Common myeloid progenitor, CD34-positive (primary cell): ENCODE results near the gene B3GNT4.
A peak's percentile ranks its signal among the peaks of the same experiment; 100 is the strongest.

Experiments
- CTCF ChIA-PET: fragments of 350-600 bp; sonication (Branson Sonifier 250); formaldehyde crosslinking; loops from one replicate; lab custom pipeline; 2021; ENCODE audit warnings: antibody characterized with exemption; lab: Charles Lee
- POLR2A ChIA-PET: fragments of 350-600 bp; sonication (Branson Sonifier 250); formaldehyde crosslinking; loops from one replicate; lab custom pipeline; 2021; ENCODE audit warnings: antibody characterized with exemption; lab: Charles Lee
- DNase-seq, 3 donors: peaks; one replicate each; pipeline versions ENCODE4 v3.0.0 to v3.0.0-alpha.2; 2013
- H3K27ac ChIP-seq, 2 experiments: 1 replicate in 1 of 2; 2 replicates in 1 of 2; pipeline ENCODE4 v1.7.0; 2013; ENCODE audit warnings: inconsistent platforms in 2 of 2, low read length in 2 of 2, mild to moderate bottlenecking in 2 of 2, low read depth in 1 of 2, moderate library complexity in 1 of 2; ENCODE audit not compliant: severe bottlenecking in 2 of 2, insufficient read depth in 1 of 2, poor library complexity in 1 of 2
- H3K27me3 ChIP-seq, 5 experiments: replicated peaks in 2 of 5; 1 replicate in 3 of 5; 2 replicates in 2 of 5; pipeline versions ENCODE4 v1.6.1 to v1.7.0; 2013; ENCODE audit warnings: low read length in 4 of 5, mild to moderate bottlenecking in 2 of 5, moderate library complexity in 2 of 5, inconsistent platforms in 1 of 5; ENCODE audit not compliant: insufficient read depth in 5 of 5, control insufficient read depth in 4 of 5
- H3K36me3 ChIP-seq, 4 experiments: 1 replicate in 2 of 4; 2 replicates in 2 of 4; pipeline versions ENCODE4 v1.6.1 to v1.7.0; 2013; ENCODE audit warnings: low read length in 3 of 4, control low read depth in 1 of 4, mild to moderate bottlenecking in 1 of 4; ENCODE audit not compliant: control insufficient read depth in 4 of 4, insufficient read depth in 4 of 4
- H3K4me1 ChIP-seq, 4 experiments: 1 replicate in 3 of 4; 2 replicates in 1 of 4; pipeline versions ENCODE4 v1.6.1 to v1.7.1; 2013; ENCODE audit warnings: low read length in 3 of 4, mild to moderate bottlenecking in 3 of 4, control low read depth in 1 of 4, inconsistent platforms in 1 of 4, moderate library complexity in 1 of 4; ENCODE audit not compliant: control insufficient read depth in 4 of 4, insufficient read depth in 4 of 4; ENCODE audit errors: control extremely low read depth in 1 of 4
- H3K4me3 ChIP-seq, 7 experiments: 1 replicate in 4 of 7; 2 replicates in 3 of 7; pipeline versions ENCODE4 v1.5.1 to v1.7.0; 2013; ENCODE audit warnings: mild to moderate bottlenecking in 7 of 7, low read length in 6 of 7, moderate library complexity in 6 of 7, inconsistent platforms in 2 of 7, low read depth in 2 of 7, control low read depth in 1 of 7; ENCODE audit not compliant: insufficient read depth in 4 of 7, control insufficient read depth in 1 of 7; ENCODE audit errors: extremely low read depth in 1 of 7
- H3K9me3 ChIP-seq, 5 experiments: 1 replicate in 4 of 5; 2 replicates in 1 of 5; pipeline versions ENCODE4 v1.6.1 to v1.7.1; 2013; ENCODE audit warnings: low read length in 4 of 5, mild to moderate bottlenecking in 2 of 5, inconsistent platforms in 1 of 5, low read depth in 1 of 5, moderate library complexity in 1 of 5; ENCODE audit not compliant: control insufficient read depth in 4 of 5, insufficient read depth in 2 of 5; ENCODE audit errors: control extremely low read depth in 1 of 5
- WGBS: methylation state at CpG from one replicate; pipeline ENCODE4 v1.1.5; 2013; ENCODE audit not compliant: insufficient coverage; 5-methylcytosine and 5-hydroxymethylcytosine counted together

Gene B3GNT4

DNA sequence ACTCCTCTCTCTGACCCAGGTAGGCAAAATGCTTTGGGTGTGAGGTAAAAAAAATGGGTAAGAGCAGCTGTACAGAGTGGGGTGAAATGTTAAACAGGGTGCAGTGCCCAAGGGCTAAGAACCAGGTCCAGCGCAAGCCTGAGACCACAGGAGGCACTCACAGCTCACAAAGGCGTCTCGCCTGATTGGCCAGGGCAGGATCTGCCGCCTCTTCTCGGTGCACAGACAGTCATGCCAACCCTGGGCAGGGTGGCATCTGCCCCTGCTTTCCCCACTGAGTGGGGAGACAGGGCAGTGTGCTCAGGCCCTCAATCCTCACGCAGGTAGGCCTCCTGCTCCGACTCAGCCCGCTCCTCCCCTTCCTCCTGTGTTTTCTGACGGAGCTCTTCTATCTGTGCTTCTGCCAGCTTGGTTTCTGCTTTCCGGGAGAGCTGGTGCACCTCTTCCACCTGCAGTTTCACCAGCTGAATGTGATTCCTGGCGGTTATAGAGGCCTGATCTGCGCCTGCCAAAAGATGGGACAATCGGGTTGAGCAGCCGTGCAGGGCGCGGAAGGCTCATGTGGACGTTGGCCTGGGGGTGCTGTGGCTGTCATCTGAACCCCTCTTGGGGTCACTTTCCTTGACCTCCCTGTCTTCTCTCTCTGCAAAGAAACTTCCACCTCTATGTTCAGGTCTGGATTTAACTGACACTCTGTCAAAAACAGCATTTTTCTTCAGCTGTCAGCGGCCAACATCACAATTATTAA lies 4.7 kb downstream of the B3GNT4 start:
- Histone ChIP-seq H3K4me1 (peaks cover 0 to 19% (median 11%) of the 10 kb centered on the region in 4 experiments), H3K4me3 (no peak overlapping the region), H3K27me3 (peaks cover 0 to 31% (median 8%) of the 10 kb centered on the region in 5 experiments), H3K27ac (no peak overlapping the region), H3K9me3 (no peaks in the 10 kb centered on the region), H3K36me3 (peaks cover 11 to 53% (median 42%) of the 10 kb centered on the region in 4 experiments)
- ChIA-PET POLR2A (no interaction called here), CTCF (interaction anchor here (0.5 to 3.9 kb wide), 4 partner anchors 13 to 221 kb away, joined by 3 to 15 read pairs (median 3); no protein-coding TSS in a partner anchor)
- 95% methylated on average over 15 of the region's 18 CpGs for WGBS
- no peak for DNase-seq

DNA sequence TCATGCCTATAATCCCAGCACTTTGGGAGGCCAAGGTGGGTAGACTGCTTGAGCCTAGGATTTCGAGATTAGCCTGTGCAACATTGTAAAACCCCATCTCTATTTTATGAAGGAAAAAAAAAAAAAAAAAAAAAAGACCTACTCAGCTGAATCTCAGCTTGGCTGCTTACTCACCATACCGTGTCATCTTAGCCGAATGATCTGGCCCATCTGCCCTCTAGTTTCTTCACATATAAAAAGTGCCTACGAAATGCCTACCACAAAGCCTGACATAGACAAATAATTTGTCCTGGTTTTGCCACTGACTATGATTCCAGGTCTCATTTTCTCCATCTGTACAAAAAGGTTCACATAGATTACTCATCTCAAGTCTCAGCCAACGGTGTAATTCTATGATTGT lies 12.3 kb downstream of the B3GNT4 start:
- ChIA-PET CTCF (interaction anchor here (0.6 to 1.2 kb wide), 4 partner anchors 8 to 29 kb away, joined by 3 to 4 read pairs (median 4); no protein-coding TSS in a partner anchor), POLR2A (no interaction called here)
- no peaks in the 10 kb centered on the region for H3K27me3 ChIP-seq
- 89% methylated on average over 3 of the region's 5 CpGs for whole genome bisulfite sequencing
- H3K27ac ChIP-seq, result no peak overlapping the region
- no peaks in the 10 kb centered on the region for H3K4me1 ChIP-seq
- H3K4me3 ChIP-seq, result no peak overlapping the region
- peaks cover 29 to 80% (median 59%) of the 10 kb centered on the region in 4 experiments for H3K36me3 ChIP-seq
- no peaks in the 10 kb centered on the region for H3K9me3 ChIP-seq
- DNase-seq, result no peak

- Histone ChIP-seq H3K9me3 (no peaks in the 10 kb centered on the region), H3K4me1 (no peaks in the 10 kb centered on the region), H3K27me3 (no peaks in the 10 kb centered on the region), H3K4me3 (no peak overlapping the region), H3K27ac (no peak overlapping the region), H3K36me3 (peaks cover 29 to 81% (median 58%) of the 10 kb centered on the region in 4 experiments)
- ChIA-PET POLR2A (interaction anchor here (0.5 to 1.0 kb wide), 2 partner anchors 15 to 173 kb away, joined by 3 read pairs; no protein-coding TSS in a partner anchor), CTCF (interaction anchor here (0.8 to 1.2 kb wide), 2 partner anchors 11 to 24 kb away, joined by 3 to 4 read pairs; no protein-coding TSS in a partner anchor)
- WGBS, result no CpG with 5 or more reads among the region's 1 CpG
- DNase-seq, result no peak
Observed at GRCh38 chr12:122216445-122216844, 12.9 kb downstream of the B3GNT4 start.

DNA sequence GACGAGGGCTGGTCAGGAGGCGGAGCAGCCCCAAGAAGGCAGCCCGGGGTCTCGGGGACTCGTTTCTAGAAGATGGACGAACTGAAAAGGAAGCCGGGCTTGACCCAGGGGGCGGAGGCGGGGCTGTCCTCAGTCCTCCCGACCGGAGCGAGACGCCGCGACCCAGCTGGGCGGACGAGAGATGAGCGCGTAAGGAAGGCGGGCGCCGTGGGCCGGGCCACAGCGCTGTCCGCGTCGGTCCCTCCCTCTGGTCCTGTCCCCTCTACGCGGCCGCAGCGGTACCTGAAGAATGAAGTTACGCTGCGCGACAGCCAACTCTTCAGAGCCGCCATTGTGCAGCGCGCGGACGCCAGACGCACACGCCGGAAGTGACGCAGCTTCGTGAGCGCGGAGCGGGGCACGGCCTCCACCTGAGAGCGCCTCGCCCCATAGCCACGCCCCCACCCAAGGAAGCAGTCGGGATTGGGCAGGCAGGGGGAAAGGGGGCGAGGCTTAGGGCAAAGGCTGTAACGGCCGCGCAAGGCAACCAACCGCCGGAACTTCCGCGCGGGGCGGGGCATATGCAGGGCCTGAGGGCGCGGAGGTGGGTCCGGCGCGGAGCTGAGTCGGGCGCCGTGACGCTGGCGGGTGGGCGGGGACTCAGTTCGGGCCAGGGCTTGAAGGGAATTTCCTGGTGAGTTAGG lies 22.3 kb downstream of the B3GNT4 start, which contains the start of gene DIABLO:
TSS of gene DIABLO (minus strand) at position 370 of the 683 bp plus-strand sequence. CDS start at position 332, 38 bp downstream.
- no peaks in the 10 kb centered on the region for H3K27me3 ChIP-seq
- peak within 1 kb of the TSS; percentile 74 to 99 (median 96) for H3K4me3 ChIP-seq
- peak within 1 kb of the TSS; percentile 89 to 94 for H3K27ac ChIP-seq
- ChIA-PET CTCF (interaction anchor here (1.1 to 1.2 kb wide), 2 partner anchors 36 to 130 kb away, joined by 3 read pairs; no protein-coding TSS in a partner anchor), POLR2A (interaction anchor here (0.8 to 1.1 kb wide), 6 partner anchors 11 to 94 kb away, joined by 3 to 4 read pairs (median 3); partner anchors contain the start of gene VPS33A)
- H3K4me1 ChIP-seq, result peaks cover 0 to 29% (median 21%) of the 10 kb centered on the region in 4 experiments
- no peaks in the 10 kb centered on the region for H3K9me3 ChIP-seq
- peak; percentile 99 to 100 (median 100) for DNase-seq
- peaks cover 6 to 40% (median 29%) of the 10 kb centered on the region in 4 experiments for H3K36me3 ChIP-seq
- WGBS, result under 1% methylated on average over 63 of the region's 74 CpGs

- H3K4me3 ChIP-seq, result peak overlapping the region in 6 of 7 experiments; percentile 23 to 78 (median 60)
- ChIA-PET POLR2A (interaction anchor here (0.8 to 1.1 kb wide), 5 partner anchors 10 to 94 kb away, joined by 3 to 4 read pairs (median 3); partner anchors contain the start of gene VPS33A), CTCF (interaction anchor here (1.1 to 1.4 kb wide), 2 partner anchors 11 to 26 kb away, joined by 3 to 4 read pairs; no protein-coding TSS in a partner anchor)
- WGBS, result 5% methylated on average over 54 of the region's 55 CpGs
- peaks cover 0 to 29% (median 21%) of the 10 kb centered on the region in 4 experiments for H3K4me1 ChIP-seq
- DNase-seq, result no peak
- H3K27me3 ChIP-seq, result no peaks in the 10 kb centered on the region
- no peak overlapping the region for H3K27ac ChIP-seq
- peaks cover 10 to 40% (median 29%) of the 10 kb centered on the region in 4 experiments for H3K36me3 ChIP-seq
- H3K9me3 ChIP-seq, result no peaks in the 10 kb centered on the region
Observed at GRCh38 chr12:122226366-122227125, 23.0 kb downstream of the B3GNT4 start.

DNA sequence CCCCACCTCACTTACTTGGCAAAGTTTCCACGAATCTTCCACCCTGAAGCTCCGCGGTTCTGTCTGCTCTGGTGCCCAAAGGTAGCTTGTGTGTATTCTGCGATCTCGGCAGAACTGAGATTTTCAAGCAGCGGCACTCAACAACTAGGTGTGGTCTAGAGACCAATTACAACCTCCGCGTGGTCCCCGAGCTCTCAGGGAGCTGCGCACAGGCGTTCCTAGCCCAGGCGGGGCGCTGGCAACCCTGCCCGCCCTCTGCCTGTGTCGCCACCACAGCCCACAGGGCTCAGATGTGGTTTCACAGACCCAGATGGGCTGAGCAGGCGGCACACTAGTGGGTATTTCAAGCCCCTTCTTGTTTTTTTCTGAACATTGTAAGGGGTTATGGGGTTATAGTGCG lies 23.8 kb downstream of the B3GNT4 start:
- H3K36me3 ChIP-seq, result peaks cover 6 to 44% (median 28%) of the 10 kb centered on the region in 4 experiments
- H3K9me3 ChIP-seq, result no peaks in the 10 kb centered on the region
- no peak overlapping the region for H3K27ac ChIP-seq
- H3K4me3 ChIP-seq, result peak overlapping the region in 1 of 7 experiments; percentile 56
- peaks cover 0 to 29% (median 21%) of the 10 kb centered on the region in 4 experiments for H3K4me1 ChIP-seq
- ChIA-PET POLR2A (interaction anchor here (0.5 kb wide), 1 partner anchor 10 kb away, joined by 3 read pairs; no protein-coding TSS in a partner anchor), CTCF (interaction anchor here (1.1 to 1.4 kb wide), 2 partner anchors 10 to 25 kb away, joined by 3 to 4 read pairs; no protein-coding TSS in a partner anchor)
- 93% methylated on average over 16 of the region's 17 CpGs for WGBS
- no peak for DNase-seq
- H3K27me3 ChIP-seq, result no peaks in the 10 kb centered on the region
